ENCODE results near the gene NBPF9. TPM values are rescaled to one million over a fixed set of nuclear protein-coding genes. Genes with fewer than 3 reads are reported as not detected.
"Not testable (repeated sequence)": the region's sequence is repeated elsewhere in the genome, so short reads cannot be mapped to it uniquely, and the experiment has no call there.

Gene NBPF9
- total RNA-seq, 1 experiment from 2014 or later = 3.9 TPM

DNA sequence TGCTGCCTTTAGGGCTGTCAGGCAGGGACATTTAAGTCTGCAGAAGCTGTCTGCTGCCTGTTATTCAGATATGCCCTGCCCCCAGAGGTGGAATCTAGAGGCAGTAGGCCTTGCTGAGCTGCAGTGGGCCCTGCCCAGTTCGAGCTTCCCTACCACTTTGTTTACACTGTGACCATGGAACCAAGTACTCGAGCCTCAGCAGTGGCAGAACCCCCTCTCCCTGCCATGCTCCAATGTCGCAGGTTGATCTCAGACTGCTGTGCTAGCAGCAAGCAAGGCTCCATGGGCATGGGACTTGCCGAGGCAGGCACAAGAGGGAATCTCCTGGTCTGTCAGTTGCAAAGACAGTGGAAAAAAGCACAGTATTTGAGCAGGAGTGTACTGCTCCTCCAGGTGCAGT lies 60.3 kb downstream of the NBPF9 start:
- not testable (repeated sequence) for H3K56ac ChIP-seq (ENCODE audit: insufficient read length, low read depth, low read length); H3K23me2 ChIP-seq (ENCODE audit: insufficient read length, low read depth, low read length, poor library complexity, severe bottlenecking); H3K27ac ChIP-seq (ENCODE audit: insufficient read length, low read depth, low read length); H2BK5ac ChIP-seq (ENCODE audit: insufficient read length, low read length); H3K14ac ChIP-seq (ENCODE audit: insufficient read depth, low read length); H3T11ph ChIP-seq (ENCODE audit: low read length); H3K4me1 Mint-ChIP-seq; H3K36me3 Mint-ChIP-seq (ENCODE audit: insufficient read depth in 1 of 3, low read depth in 3 of 3); H3K23ac ChIP-seq (ENCODE audit: insufficient read length, low read depth, low read length); H3K4me2 ChIP-seq (ENCODE audit: insufficient read depth, insufficient read length, low read length); H2BK120ac ChIP-seq (ENCODE audit: low read depth, low read length, poor library complexity, severe bottlenecking); H2BK12ac ChIP-seq (ENCODE audit: insufficient read length, low read depth, low read length); H4K8ac ChIP-seq (replicated peaks; ENCODE audit: insufficient read length, low read depth, low read length); H3K9me3 ChIP-seq (ENCODE audit: control insufficient read depth, low read depth, low read length); H3K79me2 ChIP-seq (ENCODE audit: insufficient read depth, low read length); H2AFZ ChIP-seq (ENCODE audit: low read length); H3K9ac ChIP-seq (ENCODE audit: extremely low read depth, insufficient read length, low read length); H3K4me1 ChIP-seq (ENCODE audit: insufficient read depth, low read length); H2AK5ac ChIP-seq (ENCODE audit: insufficient read length, low read length); H4K5ac ChIP-seq (ENCODE audit: insufficient read length, low read depth, low read length); H2BK15ac ChIP-seq (ENCODE audit: low read depth, low read length); H2BK20ac ChIP-seq (ENCODE audit: low read depth, low read length, poor library complexity, severe bottlenecking); H3K18ac ChIP-seq (ENCODE audit: insufficient read length, low read depth, low read length); H3K4me3 Mint-ChIP-seq; H3K27ac Mint-ChIP-seq; H4K91ac ChIP-seq (ENCODE audit: insufficient read length, low read depth, low read length); H3K4ac ChIP-seq (ENCODE audit: low read depth, low read length); H3K79me1 ChIP-seq (ENCODE audit: insufficient read depth, low read depth, low read length, poor library complexity, severe bottlenecking); DNase-seq; H4K20me1 ChIP-seq (ENCODE audit: control insufficient read depth, insufficient read depth, insufficient read length); H3K27me3 ChIP-seq (ENCODE audit: insufficient read depth, low read length)
- Mint-ChIP-seq H3K9me3 (peaks cover 12 to 16% of the 10 kb centered on the region in 2 experiments; a peak in 4 of 5 replicates), H3K27me3 (ENCODE audit: low read depth) (peaks cover 11% of the 10 kb centered on the region)
- WGBS (ENCODE audit: extremely low coverage, insufficient read length, low lambda C conversion rate) = no CpG with 5 or more reads among the region's 4 CpGs

DNA sequence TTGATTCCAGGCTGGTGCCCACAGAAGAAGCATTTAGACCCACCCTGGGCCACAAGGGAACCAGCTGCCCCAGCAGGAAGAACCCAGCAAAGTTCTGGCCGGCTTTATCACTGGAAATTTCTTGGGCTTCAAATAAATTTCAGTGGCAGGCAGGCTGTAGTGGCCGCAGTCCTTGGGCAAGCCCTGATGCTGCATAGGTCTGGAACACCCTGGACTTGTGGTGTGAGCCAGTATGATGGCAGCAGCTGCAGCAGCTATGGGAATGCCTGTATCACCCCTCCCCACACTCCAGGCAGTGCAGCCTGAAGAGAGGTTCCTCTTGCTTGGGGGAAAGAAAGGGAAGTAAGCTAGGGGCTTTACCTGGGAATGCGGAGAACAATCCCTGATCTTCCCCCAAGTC lies 69.4 kb downstream of the NBPF9 start:
- not testable (repeated sequence) for H3K27ac ChIP-seq (ENCODE audit: insufficient read length, low read depth, low read length); H3K56ac ChIP-seq (ENCODE audit: insufficient read length, low read depth, low read length); H3K9ac ChIP-seq (ENCODE audit: extremely low read depth, insufficient read length, low read length); H3K4me2 ChIP-seq (ENCODE audit: insufficient read depth, insufficient read length, low read length); H3K23ac ChIP-seq (ENCODE audit: insufficient read length, low read depth, low read length); H3K27ac Mint-ChIP-seq; H2BK5ac ChIP-seq (ENCODE audit: insufficient read length, low read length); H3K23me2 ChIP-seq (ENCODE audit: insufficient read length, low read depth, low read length, poor library complexity, severe bottlenecking); H3K4me3 Mint-ChIP-seq; H4K91ac ChIP-seq (ENCODE audit: insufficient read length, low read depth, low read length); H2BK15ac ChIP-seq (ENCODE audit: low read depth, low read length); H3K9me3 Mint-ChIP-seq; H3K79me1 ChIP-seq (ENCODE audit: insufficient read depth, low read depth, low read length, poor library complexity, severe bottlenecking); DNase-seq; H4K5ac ChIP-seq (ENCODE audit: insufficient read length, low read depth, low read length); H2BK20ac ChIP-seq (ENCODE audit: low read depth, low read length, poor library complexity, severe bottlenecking); H3K4me1 Mint-ChIP-seq; H2AK5ac ChIP-seq (ENCODE audit: insufficient read length, low read length); H2AFZ ChIP-seq (ENCODE audit: low read length); H3K4me1 ChIP-seq (ENCODE audit: insufficient read depth, low read length); H3K79me2 ChIP-seq (ENCODE audit: insufficient read depth, low read length); H2BK120ac ChIP-seq (ENCODE audit: low read depth, low read length, poor library complexity, severe bottlenecking); H3K36me3 Mint-ChIP-seq (ENCODE audit: insufficient read depth in 1 of 3, low read depth in 3 of 3); H4K20me1 ChIP-seq (ENCODE audit: control insufficient read depth, insufficient read depth, insufficient read length); H3K4ac ChIP-seq (ENCODE audit: low read depth, low read length); H3K14ac ChIP-seq (ENCODE audit: insufficient read depth, low read length); H3K9me3 ChIP-seq (ENCODE audit: control insufficient read depth, low read depth, low read length); H3K18ac ChIP-seq (ENCODE audit: insufficient read length, low read depth, low read length); H2BK12ac ChIP-seq (ENCODE audit: insufficient read length, low read depth, low read length); H3K27me3 ChIP-seq (ENCODE audit: insufficient read depth, low read length); H4K8ac ChIP-seq (replicated peaks; ENCODE audit: insufficient read length, low read depth, low read length); H3T11ph ChIP-seq (ENCODE audit: low read length)
- H3K27me3 Mint-ChIP-seq (ENCODE audit: low read depth) = peaks cover 15% of the 10 kb centered on the region
- no CpG with 5 or more reads among the region's 3 CpGs for WGBS (ENCODE audit: extremely low coverage, insufficient read length, low lambda C conversion rate)
